Cerebellar nuclear complex (tissue), 1 donor: Measurements from ENCODE around the gene STC2.

ENCODE experiments used
- DNase-seq, 2 experiments: peaks; one replicate each; lab custom pipeline; 2025; lab: John Stamatoyannopoulos, UW

The STC2 gene

DNA sequence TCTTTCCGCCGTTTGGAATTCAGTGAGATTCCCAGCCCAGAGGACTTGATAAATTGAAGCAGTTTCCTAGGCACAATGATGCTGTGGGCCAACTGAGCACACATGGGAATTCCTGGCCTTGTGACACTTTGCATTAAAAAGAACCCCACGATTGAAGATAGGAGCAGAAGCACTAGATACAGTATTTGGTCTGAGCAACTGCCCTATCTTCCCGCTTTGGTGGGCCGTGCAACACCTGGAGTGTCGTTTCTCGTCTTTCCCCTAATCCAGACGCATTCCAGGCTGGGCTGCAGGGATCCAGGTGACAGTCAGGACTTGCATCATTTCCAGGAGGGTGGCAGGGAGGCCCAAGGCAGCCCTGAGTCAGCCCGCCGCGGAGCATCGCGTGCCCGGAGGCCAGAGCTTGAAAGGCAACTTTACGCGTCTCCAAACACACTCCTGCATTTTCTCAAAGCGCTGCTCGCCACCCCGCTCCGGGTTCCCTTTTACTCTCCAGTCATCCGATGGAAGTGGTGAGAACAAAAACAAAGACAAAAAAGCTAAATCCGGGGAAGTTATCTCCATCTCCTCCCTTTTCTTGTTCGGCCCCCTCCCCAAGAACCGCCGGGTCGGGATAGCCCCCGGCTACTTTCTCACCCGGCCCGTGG lies 753 bp upstream of the STC2 start:
- no peak for DNase-seq

DNA sequence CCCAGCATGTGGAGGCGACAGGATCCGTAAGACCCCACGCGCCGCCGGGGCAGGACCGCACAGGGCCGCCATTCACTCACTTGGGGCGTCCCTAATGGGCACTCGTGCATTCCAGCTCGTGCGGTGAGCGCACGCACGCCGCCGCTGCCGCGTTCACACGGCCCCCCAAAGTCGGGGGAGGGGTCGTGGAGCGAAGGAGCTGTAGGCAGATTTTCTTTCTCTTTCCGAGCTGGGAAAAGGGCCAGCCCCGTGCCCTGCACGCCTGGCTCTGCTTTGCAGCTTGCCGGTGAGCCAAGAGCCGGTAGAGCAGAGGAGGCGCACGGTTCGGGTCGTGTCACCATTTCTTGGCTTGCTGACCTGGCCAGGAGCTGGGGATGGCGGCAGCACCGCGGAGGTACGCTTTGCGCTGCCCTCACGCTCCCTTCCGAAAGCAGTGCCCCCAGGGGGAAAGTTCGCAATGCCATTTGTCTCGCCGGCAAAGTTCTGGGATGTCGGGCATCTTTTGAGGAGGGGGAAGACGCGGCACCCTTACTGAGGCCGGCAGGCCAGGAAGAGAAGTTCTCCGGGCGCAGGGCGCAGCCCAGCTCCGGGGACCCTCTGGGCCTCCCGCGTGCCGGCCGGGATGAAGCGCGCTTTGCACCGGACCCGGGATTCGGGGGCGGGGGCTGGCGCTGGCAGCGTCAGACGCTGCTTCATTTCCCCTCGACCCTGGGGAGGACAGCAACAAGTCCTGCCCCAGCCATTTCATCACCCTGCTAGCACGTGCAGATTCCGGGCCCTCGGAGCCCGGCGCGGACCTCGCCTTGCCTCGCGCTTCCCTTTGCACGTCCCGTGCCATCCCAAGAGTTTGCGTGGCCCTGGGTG lies 898 bp downstream of the STC2 start:
- no peak for DNase-seq

DNA sequence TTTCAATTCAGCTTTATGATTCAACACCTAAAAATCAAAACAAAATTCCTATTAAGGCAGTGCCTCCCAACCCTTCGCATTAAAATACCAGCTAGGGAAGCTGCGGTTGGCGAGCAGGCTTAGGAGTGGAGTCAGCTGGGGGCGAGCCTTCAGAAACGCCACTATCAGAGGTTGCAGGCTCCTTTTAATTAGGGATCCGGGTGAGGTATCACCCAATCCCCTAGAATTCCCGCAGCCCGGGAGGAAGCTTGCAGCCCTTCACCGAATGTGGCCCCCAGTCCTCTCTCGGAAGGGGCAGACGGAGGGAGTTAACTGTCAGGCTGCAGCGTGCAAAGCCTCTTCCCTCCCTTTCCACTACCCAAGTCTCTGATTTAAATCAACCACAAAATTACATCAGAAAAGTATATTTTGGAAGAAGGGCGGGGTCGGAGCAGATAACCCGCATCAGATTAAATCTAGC lies 1.7 kb downstream of the STC2 start:
- no peak for DNase-seq

DNA sequence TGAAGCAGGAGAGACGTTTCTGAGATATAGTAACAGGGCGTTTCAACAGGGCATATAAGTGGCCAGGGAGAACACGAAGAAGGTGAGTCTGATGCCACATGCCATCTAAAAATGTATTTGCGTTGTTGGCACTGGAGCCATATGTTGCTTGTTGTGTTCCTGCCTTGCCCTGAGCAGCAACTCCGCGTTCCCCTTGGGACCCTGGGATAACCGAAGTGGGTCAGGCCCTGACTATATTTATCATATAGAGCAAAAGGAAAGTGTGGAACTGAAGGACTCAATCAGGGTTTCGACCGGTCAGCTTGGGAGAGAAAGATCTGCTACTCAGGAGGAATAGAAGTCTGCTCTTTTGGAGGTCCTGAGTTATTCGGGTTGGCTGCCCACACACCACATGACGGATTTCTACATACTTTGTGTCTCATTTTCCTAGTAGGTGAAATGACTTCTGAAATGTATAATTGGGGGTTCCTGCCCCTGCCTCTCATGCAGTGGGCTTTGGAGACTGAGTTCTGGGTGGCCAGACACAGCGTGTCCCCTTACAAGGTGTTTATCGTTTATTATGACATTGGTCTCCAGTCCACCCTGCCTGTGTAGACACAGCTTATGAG lies 3.0 kb downstream of the STC2 start:
- DNase-seq = no peak

DNA sequence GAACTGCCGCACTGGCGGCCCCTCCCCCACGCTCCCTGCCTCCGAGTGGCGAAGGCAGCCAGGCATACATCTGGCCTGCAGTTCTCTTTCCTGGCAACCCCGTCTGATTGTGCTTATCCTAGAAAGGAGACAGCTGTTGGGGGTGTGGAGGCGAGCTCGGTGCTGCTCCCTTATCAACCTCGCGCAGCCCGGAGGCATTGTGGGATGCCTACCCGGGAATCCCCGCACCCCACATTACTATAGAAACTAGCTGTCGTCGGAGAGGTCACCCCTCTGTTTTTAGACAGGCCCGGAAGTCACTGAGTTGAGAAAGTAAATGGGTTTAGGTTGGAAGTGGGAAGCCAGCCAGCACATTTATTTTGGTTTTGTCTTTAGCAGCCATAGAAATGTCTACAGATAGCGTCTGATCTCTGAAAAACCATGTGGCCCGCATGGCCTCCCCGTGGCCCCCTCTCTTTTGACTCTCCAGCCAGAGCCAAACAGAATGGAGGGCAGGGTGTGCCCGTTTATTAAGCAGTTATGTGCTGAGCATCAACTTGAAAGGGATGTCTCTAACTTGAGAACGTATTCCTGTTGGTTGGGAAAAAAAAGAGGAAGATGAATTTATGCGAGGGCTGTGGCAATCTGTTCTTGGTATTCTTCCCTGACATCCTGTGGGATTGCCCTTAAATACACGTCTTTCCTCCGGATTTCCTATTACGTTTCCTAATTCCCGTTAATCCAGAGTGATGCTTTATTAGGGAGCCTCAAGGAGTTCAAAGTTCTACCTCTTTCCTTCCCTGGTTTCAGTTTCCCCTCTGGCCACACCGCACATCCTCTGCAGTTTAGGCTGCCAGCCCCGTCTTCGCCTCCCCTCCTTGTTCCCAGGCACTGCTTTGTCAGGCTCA lies 3.9 kb downstream of the STC2 start:
- no peak for DNase-seq

DNA sequence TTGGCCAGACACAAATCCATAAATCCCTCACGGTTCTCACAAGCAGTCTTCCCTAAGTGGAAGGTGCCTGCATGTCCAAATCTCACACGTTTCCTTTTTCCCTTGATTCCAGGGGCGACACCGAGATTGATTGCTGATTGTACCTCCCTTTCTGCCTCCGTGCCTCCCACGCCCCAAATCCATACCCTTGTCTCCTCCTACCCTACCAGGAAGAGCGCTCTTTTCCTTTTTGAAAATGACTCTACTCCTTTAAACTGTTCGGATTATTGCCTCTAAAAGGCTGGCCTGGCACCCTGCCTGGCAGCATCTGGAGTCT lies 4.5 kb downstream of the STC2 start:
- DNase-seq = no peak

DNA sequence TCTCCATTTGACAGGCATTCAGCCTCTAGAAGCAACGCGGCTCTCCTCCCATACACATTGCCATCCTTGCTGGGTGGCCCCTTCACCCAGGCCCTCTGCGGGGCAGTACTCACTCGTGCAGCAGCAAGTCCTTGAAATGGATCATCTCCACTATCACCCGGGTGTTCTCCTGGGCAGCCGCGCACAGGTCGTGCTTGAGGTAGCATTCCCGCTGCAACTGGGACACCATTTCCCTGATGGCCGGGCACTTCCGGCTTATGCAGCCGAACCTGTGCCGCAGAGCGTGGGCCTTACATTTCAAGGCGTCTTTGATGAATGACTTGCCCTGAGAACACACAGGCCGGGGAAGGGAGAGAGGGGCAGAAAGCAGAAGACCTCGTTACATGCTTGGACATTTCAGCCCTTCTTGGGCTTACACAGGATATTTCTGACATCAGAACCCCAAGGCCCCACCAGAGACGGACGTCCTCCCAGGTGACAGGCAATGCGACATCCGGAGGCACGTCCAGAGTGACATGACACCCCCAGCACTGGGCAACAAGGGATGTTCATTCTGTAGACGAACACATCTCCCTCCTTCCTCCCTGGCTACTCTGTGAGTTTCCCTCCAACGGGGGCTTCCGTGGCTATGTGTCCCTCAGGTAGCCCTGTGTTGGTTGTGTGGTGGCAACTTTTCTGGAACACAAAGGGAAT lies 5.0 kb downstream of the STC2 start:
- DNase-seq = no peak

DNA sequence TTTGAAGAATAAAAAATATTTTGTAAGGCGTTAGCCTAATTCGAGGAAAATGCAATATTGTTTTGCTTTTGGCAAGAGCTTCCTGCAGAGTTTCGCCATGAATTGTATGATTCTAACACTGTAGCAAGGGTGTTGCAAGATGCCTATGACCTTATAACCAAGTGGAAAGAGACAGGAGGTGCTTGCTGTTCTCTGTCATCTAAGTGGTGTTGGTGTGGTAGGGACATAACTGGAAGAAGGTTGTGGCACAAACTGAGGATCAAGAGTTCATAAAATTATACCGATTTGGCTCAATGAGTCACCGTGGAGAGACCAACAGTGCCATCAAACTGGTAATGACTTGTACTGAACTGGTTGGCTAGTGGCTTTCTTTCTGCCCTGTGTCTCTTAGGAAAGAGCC lies 6.3 kb downstream of the STC2 start:
- no peak for DNase-seq

DNA sequence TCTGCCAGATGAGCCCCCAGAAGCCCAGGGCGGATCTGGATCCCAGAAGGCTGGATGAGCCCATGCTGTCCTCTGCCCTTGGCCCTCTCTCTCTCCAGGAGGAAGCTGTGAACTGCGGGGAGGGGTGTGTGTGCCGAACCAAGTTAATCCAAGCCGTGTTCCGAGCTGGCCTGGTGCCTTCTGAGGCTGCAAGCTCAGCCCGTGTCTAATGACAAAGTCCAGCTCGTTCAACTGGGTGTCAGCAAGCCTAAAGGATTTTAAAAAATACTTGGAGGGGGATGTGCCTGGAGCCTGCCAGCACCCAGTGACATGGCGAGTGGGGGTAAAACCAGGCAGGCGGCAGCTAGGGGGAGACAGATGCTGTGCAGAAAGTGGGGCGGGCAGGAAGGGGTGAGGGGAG lies 8.0 kb downstream of the STC2 start:
- DNase-seq = no peak

DNA sequence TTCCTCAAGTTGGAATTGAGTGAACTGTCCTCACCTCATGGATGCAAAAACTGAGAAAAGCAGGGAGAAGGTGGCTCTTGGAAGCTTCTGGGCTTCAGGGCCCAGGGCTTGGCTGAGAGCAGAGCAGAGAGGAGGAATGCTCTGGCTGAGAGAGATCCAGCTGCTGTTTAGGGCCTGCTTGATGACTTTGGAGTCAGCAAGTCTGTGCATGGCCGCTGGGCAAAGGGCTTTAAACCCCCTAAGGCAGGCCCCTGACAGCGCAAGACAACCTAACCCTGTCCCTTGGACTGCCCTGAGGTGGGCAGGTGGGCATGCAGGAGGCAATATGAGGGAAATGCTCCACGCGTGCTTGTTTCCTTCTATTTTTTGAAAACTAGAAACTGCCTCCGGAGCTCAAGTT lies 8.6 kb downstream of the STC2 start:
- no peak for DNase-seq

DNA sequence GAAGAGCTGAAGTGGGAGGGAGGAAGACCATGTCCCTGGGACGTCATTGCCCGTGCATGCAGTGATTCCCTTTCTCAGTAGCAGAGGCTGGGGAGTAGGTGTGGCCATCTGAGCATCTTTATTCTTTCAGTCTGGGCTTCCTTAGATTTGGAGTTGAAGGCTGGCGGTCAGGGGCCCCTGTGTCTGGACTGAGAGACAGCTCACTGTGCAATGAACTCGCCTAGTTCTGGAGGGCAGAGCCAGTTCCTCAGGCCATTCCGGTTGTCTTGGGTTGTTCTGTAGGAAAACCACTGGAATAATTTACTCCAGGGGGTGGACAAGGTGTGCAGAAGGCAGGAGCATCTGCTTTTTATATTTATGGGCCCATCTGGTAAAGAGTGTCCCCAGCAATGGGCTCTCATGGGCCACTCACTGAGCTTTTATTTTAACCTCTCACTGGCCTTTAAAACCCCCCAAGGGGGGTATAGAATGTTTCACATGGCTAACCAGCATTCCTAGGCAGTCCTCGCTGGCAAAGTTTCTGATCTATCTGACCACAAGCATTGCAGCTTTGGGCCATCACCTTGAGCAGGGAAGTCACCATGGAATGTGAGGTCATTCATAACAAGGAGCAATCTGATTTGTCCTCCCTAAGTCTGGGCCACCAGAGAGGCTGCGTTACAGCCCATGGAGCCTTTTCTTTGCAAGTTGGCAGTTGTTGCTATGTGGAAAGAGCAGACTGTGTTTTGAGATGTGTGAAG lies 9.2 kb downstream of the STC2 start:
- no peak for DNase-seq

DNA sequence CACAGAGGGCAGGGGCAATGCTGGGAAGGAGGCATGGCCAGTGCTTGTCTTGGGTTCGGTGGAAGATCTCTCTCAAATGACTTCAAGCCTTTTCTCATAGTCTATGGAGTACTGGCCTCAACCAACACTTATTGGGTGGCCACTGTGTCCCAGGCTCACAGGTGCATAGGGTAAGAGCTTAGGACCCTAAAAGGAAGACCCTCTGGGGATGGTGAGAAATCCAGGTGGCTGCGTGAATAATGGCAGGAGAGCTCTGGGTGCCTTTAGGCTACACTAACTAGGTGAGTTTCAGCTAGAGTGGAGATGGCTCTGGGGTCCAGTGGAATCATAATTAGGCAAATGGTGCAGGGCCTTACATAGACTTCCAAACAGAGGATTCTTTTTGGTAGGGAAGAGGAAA lies 9.9 kb downstream of the STC2 start:
- DNase-seq = no peak

DNA sequence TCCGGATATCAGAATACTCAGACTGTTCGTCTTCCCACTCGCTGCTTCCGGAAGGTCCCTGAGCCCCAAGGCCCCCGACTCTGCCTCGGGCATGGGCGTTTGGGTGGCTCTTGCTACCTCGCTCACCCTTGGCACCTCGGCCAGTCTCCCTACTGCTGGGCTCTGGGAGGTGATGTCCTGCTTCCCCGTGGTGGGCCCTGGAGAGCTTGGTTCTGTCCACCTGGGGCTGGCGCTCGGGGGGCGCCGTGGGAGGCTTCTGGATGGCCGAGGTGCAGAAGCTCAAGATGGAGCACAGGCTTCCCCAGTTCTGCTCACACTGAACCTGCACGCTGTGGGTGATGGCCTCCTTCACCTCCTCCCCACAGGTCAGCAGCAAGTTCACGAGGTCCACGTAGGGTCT lies 10.4 kb downstream of the STC2 start:
- no peak for DNase-seq

DNA sequence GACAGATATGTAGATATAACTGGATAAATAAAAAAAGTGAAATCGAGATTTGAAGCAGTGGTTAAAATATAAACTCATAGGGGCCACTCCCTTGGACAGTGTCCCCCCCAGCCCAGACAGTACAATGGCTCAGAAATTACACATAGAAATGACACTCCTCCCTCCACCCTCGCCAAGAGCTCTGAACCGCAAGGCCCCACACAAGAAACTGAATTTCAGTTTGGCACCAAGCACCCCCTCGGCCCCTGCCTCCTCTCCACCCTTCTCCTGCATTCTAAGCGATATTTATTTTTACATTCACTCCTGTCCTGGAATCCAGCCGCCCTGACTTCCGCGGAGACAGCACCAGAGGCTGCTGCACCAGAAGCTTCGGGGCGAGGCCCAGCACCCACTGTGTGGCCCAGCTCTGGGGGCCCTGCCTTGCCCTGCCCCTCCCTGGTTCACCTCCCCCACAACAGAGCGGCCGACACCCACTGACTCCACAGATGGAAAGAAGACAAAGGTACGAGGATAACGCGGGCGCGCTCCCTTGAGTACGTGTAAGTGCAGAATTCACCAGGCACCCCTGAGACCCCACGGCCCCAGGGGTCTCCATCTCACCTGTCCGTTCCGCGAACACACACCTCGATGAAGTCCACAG lies 11.0 kb downstream of the STC2 start:
- no peak for DNase-seq

DNA sequence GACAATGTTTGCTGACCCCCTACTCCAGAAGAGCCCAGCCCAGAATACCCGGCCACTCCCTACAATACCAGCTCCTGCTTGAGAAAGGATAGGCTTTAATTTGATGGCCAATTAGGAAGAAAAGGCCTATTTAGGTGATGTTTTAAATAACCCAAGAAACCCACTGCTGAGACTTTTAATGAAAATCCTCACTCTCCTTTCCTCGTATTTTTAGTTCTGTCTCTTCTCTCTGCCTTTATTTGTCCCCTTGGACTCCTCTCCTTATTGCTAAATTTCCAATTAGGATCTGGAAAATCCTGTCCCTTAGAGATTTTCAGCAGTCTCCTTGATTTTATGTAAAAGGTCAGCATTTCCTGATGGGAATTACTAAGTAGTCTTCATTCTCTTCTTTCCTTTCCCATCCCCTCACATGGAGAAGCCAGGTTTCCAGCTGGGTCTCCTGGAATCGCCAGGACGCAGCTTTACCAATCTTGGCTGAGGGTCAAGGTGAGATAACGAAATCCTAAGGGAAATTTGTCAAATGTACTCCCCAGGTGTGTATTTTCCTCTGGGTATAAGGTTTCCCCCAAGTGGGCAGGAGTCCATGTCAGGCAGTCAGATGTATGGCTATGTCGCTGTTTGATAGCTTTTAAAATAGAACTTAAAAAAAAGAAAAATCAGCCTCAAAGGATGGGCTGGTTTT lies 11.7 kb downstream of the STC2 start:
- DNase-seq = no peak

DNA sequence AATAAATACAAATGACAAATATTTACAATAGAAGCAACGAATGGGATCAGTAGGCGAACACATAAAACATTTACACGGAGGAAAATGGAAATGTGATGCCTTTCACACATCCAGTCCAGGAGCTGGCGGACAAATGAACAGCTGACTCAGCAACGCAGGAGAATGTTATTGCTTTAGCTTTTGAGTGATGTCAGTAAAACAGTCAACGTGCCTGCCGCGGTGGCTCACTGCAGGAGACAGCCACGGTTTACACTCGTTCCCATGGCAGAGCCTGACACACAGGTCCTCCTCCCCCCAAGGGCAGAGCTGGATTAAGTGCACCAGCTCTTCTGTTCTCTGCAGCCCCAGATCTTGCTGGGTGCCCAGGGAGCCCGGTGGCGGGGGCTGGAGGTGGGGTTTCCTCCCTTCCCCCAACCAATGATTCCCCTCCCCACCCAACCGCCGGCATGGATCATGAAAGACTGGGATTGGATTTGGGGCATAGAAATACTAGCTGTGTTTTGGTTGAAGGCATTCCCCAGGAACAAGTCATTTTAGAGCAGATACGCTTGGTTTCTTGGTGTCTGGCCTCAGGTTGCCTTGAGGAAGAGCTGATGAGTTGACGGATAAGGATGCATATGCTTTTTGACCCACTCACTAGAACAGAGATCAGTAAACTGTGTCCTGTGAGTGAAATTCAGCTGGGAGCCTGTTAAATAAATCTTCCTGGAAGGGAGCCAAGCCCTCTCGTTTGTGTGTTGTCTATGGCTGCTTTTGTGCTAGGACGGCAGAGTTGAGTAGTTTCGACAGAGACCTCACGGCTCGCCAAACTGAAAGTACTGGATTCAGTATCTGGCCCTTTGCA lies 12.5 kb downstream of the STC2 start:
- DNase-seq = no peak

DNA sequence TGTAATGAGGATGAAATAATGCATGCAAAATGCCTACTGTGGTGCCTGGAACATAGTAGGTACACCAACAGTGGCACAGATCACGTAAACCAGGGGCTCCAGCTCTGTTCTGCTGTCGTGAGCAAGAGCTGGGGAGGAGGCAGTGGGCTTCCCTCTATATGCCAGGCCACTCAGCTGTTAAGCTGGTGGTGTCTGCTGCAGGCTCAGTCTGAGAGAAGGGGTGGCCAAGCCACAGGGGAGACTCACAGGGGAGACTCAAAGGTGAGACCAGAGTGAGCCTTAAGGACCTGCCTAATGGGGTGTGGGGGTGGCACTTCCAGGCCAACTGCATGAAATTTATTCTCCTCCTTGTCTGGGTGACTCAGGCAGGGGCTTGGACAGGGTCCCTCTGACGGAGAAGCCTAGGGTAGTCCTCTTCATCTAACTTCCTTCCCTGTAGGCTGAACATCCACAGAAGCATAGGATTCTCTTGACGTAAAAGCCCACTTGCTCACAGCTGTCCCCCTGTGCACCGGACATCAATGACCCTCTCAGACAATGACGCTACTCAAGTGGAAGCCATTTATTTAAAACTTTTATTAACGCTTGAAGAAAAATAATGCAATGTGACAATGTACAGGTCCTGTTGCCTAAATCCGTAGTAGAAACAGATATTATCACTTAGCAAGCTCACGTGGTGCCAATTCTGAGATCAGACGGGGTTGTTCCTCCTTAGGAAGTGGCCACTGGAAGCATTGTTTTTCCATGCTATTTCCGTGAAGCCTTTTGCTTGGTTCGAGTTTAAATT lies 13.9 kb downstream of the STC2 start:
- DNase-seq = no peak

DNA sequence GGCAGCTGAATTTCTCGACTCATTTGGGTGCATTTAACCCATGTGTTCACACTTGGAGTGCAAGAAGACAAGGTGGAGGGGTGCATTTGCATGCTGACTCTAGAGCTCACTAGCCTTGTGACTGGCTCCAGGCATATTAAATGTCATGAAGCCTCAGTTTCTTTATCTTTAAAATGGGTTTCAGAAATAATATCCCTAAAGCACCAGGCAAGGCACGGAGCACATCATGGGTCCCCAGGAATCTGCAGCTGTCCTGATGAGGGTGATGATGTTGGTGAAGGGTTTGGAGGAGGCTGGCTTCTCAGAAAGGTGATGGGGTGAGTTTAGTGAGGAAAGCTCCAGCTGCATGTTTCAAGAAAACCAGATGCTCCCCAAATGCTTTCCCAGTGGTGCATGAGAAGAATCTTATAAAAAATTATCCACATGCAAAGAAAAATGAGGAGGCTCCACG lies 14.8 kb downstream of the STC2 start:
- no peak for DNase-seq
